ENCODE measurements around the gene MON1B.
A peak's percentile ranks its signal among the peaks of the same experiment; 100 is the strongest.
"Not testable (repeated sequence)": the region's sequence is repeated elsewhere in the genome, so short reads cannot be mapped to it uniquely, and the experiment has no call there.

Gene MON1B

DNA sequence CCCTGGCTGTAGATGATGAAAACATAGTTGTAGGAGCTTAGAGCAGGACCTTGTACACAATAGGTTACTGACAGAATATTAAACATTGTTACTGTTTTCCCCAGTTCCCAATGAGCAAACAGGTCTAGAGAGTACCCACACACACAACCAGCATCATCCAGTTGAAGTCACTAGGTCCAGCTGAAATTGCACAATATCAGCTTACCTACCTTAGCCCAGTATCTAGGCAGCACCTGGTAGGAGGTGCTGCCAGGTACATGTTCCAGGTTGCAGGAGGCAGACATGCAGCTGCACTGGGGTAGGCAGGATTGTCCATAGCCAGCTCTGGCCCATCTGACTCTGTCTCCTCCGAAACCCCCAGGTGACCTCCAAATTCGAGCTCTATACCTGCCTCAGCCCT is 6.8 kb downstream of the MON1B start:
- no peak for DNase-seq (ENCODE audit: low read depth, low spot score)

DNA sequence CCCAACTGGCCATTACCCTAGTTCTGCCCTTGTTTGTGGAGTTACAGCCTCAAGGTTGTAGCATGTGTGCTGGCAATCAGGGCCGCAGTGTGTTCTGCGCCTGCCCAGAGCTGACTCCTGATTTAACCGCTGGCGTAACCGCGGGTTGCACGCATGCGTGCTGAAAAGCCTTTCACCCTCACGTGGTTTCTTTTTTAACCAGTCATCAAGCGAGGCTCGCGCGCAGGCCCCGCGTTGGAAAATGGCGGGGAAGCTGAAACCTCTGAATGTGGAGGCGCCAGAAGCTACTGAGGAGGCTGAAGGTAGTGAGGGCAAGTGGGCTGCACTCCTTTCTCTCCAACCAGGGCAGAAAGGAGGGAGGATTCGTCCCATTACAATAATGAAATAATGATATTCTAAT is 8.2 kb downstream of the MON1B start, which contains the start of gene SYCE1L:
SYCE1L (plus strand) TSS at position 198 of the 400 bp plus-strand sequence; CDS start at position 242, 44 bp downstream.
- no peak for DNase-seq (ENCODE audit: low read depth, low spot score)

DNA sequence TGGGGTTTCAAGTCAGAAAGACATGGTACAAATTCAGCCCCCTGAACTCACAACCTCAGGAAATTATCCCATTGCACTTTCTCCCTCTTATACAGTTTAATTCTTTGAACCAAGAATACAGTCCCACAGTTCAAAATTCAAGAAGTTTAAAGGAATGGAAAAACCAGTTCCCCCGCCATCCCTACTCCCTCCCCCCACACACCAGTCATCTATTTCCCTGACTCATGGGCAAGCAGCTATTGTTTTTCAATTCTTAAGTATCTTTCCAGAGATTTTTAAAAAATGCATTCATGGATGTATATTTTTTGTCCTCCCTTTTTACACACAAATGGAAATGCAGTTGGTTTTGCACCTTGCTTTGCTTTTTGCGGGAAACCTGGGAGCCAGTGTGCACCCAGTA is 15.5 kb downstream of the MON1B start:
- DNase-seq (ENCODE audit: low read depth, low spot score): no peak

DNA sequence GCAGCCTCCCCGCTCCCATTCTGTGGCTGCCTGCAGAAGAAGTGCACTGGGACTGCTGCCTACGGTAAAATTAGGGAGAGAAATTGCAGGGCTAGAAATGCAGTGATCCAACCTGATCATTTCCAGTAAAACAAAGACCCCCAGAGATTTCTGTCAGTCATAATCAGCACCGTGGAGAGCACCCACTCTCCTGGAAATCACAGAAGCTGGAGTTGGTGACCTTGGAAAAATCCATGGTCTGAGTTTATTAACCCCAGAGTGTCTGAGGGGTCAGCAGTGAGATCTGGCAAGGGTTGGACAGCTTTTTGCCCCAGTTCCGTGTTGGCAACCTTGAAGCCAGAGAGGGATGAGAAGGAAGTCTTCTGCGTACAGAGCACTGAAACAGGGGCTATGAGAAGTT is 16.0 kb downstream of the MON1B start:
- DNase-seq (ENCODE audit: low read depth, low spot score): no peak

DNA sequence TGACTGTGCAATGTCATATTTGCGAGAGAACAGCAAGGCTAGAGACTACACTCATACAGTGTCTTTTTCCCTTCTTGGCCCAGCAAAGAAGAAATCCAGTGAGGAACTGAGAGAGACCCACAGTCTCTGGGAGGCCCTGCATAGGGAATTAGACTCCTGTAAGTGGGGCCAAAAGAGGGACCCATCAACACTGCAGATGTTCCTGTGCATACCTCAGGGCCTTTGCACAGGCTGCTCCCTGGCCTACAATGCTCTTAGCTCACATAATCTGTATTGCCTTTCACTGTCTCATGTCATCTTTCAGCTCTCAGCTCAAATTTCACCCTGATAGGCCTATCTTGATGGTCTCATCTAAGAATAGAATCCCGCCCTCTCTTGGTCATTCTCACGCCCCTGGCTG is 17.4 kb downstream of the MON1B start:
- DNase-seq (ENCODE audit: low read depth, low spot score): no peak

DNA sequence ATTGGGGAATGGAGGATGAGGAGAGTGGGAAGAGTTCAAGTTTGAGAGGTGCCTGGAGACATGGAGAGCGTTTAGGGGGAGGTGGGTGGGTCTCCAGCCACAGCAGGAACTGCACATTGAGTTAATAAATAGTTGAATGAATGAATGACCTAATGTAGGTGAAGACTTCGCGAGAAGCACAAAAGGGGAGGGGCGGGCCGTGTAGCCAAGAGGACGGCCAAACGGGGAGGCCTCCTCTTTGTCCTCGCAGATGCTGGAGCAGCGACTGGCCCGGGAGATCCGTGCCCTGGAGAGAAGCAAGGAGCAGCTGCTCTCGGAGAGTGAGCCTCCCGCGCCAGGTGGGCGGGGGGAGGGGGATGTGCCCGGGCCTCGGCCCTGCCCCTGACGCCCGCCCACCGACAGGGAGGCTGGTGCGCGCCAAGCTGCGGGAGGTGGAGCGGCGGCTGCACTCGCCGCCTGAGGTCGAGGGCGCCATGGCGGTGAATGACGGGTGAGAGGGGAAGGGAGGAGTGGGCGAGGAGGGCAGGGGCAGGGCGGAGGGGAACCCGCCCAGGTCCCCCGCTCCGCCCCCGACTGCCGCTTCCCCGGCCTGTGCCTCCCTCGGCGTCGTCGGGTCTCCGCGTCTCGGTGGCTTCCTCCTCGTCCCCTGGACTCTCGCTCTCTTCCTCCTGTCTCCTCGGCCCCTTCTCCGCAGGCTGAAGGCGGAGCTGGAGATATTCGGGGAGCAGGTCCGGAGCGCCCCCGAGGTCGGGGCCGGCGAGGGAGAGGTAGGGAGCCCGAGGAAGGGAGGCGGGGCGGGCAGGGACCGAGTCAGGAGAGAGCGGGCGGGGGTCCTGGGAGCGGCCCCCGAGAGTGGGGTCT is 21.1 kb downstream of the MON1B start:
- no peak for DNase-seq (ENCODE audit: low read depth, low spot score)

DNA sequence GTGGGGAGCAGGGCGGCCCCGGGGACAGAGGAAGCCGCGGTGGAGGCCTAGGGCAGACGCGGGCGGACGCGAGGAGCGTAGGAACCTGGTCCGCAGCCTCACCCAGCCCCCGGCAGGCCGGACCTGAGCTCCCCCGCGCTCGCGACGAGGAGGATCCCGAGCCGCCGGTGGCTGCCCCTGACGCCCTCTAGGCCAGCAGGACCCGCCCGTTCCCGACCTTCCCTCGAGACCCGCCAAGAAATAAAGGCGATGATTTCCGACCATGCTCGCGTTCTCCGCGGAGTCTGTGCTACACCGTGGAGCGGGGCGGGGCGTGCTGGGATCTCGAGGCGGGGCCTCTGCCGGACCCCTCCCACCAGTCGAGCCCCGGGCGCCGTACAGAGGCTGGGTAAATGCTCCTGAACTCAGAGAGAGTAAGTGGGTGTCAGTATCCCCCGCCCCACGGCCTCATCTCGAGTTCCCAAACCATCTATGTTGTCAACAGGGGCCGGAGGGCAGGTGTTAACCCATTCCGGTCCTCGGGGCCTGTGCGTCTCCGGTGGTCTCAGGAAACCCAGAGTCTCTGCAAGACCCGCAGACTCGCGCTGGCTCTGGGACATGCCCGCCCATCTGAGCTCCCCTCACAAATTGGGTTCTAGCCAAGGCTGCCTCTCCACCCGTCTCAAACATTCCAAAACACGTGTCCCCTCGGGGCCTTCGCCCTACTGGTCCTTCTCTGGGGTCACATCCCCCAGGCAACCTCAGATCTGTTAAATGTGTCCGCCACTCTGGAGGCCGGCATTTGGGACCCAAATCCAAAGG is 22.0 kb downstream of the MON1B start:
- no peak for DNase-seq (ENCODE audit: low read depth, low spot score)

DNA sequence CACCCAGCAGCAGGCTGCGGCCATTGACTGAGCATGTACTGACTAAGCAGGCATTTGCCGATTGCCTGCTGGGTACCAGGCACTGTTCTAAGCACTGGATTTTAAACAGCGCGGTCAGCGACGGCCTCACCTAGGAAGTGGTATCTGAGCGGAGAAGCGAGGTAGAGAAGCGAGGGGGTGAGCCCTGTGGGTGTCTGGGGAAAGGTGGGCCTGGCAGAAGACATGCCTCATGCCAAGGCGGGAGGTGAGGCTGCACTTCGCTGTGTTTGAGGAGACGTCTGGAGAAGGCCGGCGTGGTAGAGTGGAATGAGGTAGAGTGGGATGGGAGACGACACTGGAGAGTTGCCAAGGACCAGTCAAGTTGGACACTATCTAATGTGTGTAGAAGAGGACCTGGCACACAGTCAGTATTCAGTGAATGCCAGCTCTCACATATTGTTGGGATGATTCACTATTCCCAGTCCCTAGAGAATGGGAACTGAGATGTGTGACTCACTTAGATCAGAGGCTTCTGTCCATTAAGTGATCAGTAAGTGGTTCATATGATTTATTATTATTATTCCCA is 22.6 kb downstream of the MON1B start:
- no peak for DNase-seq (ENCODE audit: low read depth, low spot score)

DNA sequence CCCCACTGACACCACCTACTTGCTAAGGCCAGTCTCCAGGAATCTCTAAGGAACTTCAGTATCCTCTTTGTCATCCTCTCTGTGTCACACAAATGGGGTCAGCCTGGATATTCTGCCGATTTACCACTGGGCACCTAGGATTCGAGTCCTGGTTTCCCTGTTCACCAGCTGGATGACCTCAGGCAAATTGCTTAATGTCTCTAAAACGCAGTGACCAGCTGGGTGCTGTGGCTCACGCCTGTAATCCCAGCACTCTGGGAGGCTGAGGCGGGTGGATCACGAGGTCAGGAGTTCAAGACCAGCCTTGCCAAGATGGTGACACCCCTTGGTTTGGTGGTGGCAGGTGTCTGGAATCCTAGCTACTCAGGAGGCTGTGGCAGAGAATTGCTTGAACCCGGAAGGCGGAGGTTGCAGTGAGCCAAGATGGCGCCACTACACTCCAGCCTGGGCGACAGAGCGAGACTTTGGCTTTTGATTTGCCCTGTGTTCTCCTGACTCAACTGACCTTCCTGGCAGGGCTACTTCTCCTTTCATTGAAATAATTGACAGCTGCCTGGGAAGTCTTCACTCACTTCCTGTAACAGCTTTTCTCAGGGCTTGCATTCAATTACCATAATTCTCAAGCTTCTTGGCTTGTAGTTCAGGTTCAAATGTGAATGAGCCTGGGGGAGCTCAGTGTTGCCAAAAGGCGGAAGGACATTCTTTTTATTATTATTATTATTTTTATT is 23.6 kb downstream of the MON1B start:
- no peak for DNase-seq (ENCODE audit: low read depth, low spot score)

DNA sequence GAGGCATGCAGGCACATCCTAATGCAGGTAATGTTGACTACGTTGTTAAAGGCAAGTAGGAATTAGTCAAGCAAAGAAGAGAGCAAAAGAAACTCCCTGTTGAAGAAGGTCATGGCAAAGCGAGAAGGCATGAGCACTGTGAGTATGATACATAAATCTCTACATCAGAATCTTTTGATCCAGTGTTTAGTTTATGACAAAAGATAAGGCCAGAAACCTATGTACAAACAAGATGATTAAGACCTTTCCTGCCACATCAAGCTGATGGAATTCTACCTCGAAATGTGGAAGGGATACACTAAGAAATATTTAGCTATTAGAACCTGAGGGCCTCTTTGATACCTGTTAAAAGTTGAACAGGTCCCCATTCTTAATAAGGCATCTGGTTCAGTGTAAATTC is 28.4 kb downstream of the MON1B start:
- DNase-seq (ENCODE audit: low read depth, low spot score): no peak

DNA sequence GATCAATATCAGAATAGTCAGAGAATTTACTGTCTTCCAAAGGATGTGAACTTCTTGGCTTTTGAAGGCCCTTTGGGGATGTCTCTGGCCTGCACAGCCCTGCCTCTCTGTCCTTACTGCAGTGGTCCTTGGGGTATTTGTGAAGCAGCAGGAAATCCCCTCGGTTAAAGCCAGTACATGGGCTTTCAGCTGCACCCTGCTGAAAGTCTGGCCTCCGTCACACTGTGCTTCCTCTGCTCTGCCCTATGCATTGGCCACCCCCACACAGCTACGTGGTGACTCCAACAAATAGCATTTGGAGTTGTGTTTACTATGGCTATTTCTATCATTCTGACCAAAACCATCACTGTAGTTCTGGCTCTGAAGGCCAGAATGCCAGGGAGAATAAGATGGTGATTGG is 29.4 kb downstream of the MON1B start:
- DNase-seq (ENCODE audit: low read depth, low spot score): no peak

DNA sequence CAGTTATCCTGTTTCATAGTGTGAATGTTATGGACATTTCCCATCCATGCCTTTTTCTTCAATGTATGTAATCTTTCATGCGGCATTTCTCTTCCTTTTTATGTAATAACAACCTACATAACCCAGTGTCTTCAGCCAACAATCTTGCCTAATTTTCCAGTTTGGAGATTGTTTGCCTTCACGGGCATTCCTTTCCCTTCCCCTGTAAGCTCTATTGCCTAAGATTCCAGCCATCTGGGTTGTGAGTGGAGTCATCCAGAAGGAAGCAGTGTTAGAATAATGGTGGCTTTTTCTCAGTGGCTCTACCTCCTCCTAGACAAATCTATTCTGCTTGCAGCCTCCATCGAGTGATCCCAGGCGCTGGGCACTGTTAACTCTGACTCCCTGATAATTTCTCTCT is 30.5 kb downstream of the MON1B start:
- DNase-seq (ENCODE audit: low read depth, low spot score): no peak

DNA sequence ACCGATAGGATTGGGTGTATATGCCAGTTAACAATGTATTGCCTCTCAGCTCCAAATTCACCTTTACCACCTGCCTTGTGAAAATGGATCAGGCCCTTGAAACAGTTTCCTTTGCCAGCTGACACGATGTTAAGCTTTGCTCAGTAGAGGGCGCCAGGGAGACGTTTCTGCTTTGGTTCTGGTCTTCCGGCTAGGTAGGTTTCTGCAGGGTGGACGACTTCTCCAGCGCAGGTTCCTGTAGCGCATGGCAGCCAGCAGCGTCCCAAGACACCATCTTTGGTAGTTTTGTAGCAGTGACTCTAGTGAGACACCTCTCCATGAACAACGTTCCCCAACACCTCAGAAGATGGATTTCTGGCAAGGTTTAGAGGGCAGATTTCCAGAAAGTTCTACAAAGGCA is 32.2 kb downstream of the MON1B start:
- DNase-seq (ENCODE audit: low read depth, low spot score): no peak

DNA sequence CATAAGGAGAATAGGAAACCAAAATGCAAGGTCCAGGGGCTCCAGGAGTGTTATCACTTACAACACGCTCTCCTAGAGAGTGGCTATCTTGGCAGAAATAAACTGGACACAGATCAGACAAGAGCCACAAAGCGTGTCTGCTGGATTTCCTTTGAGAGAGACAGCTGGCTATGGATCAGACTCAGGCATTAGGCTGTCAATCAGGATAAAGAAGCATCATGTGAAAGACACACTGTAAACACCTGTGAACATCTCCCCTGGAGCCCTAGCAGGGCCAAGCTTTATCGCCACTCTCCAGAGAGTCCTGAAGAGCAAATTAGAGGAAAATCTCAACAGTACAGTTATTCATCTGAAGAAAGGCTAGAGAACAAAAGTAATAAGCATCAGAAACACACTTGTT is 34.2 kb downstream of the MON1B start:
- DNase-seq (ENCODE audit: low read depth, low spot score): no peak

DNA sequence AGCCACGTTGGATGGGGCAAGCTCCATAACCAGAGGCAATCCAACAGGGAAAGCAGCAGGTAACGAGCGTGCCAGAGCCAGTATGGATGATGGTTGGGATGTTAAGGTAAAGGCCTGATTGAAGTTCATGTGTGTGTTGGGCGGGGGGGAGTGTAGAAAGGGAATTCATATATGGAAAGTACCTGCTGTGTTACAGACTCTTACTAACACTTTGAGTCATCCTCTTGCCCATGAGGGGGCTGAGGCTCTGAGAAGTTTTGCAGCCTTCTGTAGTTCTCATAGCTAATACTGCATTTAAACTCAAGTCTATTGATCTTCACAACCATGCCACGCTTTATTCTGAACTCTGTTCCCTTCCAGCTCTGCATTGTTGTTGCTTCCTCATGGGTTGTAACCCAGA is 36.8 kb downstream of the MON1B start:
- no peak for DNase-seq (ENCODE audit: low read depth, low spot score)

DNA sequence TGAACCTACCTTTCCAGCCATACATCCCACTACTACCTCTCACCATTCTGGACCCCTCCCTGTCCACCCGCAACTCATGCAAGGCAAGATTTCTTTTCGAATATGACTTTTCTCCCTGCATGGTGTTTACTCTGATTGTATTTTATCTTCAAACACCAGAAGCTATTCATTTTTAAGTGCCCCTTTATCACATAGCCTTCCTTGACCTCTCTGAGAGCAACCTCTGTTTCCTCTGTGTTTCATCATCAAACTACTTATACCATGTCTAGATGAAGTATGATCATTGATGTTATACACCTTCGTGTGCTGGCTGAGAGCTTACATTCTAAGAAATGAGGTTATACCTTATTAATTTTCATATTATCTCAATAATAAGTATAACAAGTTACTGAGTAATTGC is 40.1 kb downstream of the MON1B start:
- no peak for DNase-seq (ENCODE audit: low read depth, low spot score)

DNA sequence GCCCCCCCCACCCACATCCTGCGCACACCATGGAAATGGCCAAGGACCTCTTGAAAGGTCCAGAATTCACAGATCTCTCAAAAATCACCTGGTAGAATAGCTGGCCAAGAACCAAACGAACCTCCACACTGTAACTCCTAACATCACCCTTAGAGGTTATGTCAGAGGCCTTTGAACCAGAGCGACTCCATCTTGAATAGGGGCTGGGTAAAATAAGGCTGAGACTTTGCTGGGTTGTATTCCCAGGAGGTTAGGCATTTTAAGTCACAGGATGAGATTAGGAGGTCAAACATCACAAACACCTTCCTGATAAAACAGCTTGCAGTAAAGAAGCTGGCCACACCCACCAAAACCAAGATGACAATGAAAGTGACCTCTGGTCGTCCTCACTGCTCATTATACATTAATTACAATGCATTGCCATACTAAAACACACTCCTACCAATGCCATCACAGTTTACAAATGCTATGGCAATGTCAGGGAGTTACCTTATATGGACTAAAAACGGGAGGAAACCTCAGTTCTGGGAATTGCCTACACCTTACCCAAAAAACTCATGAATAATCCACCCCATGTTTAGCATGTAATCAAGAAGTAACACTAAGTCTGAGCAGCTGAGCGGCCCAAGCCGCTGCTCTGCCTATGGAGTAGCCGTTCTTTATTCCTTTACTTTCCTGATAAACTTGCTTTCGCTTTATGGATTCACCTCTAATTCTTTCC is 43.0 kb downstream of the MON1B start:
- DNase-seq (ENCODE audit: low read depth, low spot score): no peak

DNA sequence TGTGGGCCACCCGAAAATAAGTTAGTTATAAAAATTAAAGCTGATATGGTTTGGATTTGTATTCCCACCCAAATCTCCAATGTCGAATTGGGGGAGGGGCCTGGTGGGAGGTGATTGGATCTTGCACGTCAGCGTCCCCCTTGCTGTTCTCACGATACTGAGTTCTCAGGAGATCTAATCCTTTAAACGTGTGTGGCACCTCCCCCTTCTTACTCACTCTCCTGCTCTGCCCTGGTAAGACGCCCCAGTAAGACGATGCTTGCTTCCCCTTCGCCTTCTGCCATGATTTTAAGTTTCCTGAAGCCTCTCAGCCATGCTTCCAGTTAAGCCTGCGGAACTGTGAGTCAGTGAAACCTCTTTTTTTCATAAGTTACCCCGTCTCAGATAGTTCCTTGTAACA is 43.6 kb downstream of the MON1B start:
- DNase-seq (ENCODE audit: low read depth, low spot score): no peak

DNA sequence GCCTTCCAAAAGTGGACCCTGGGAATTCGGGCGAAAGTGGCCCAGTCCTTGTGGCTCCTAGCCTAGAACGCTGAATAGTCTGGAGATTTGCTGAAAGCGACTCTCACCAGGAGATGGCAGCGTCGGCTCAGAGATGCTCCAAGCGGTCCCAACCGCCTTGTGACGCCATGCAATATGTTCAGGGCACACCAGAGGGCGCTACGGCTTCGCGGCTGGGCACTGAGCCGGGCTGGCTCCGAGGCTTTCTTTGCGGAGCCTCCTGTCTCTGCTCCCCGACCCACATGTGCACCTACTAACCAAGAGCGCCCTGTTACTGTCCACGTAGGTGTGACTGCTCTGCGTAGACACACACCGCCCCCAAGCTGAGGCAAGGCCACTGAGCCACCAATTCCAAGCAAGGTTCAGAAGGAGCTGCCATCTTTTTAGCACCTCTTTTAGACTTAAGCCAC is 45.1 kb downstream of the MON1B start:
- DNase-seq (ENCODE audit: low read depth, low spot score): peak; percentile 59

DNA sequence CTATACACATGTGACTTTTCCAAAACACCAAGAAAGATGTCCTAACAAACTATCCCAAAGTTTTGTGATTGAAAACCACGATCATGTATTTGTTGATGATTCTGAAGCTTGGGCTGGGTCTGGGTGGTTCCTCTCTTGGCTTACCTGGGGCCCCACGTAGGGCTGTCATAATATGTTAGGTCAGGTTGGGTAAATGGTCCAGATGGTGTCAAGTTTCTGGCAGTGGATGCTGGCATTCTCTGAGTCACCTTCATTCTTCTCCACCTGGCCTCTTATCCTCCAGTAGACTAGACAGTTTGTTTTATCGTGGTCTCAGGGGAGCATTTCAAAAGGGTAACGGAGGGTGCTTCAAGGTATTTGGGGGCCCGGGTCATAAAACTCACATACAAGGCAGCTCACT is 47.6 kb downstream of the MON1B start:
- no peak for DNase-seq (ENCODE audit: low read depth, low spot score)

DNA sequence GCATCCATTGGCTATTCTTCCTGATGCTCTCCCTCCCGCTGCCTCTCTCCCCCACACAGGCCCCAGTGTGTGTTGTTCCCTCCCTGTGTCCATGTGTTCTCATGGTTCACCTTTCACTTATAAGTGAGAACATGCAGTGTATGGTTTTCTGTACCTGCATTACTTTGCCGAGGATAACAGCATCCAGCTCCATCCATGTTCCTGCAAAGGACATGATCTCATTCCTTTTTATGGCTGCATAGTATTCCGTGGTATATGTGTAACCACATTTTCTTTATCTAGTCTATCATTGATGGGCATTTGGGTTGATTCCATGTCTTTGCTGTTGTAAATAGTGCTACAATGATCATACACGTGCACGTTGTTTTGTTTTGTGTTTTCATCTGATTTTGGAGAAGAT is 51.5 kb downstream of the MON1B start:
- not testable (repeated sequence) for DNase-seq (ENCODE audit: low read depth, low spot score)

Measured in brain pericyte (primary cell).